ENCODE measurements around the gene HDAC11.

DNA sequence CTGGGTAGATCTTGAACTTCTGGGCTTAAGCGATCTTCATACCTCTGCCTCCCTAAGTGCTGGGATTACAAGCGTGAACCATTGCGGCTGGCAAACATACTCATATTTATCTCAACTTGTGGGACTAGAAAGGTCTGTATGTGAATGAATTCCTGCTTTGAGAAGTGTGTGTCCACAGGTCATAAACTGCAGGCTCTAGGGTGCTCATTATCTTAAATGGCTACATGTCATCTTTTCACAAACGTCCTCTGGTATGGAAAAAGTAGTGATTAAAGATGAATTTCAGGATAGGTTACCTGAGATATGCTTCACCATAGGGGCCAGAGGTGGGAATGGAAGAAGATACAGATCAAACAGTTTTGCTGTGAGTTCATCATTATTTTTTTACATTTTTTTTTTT lies 7.8 kb upstream of the HDAC11 start:
- TF ChIP-seq CTCF (IDR thresholded peaks at IDR 0.05; ENCODE audit: low read depth, low read length) (no peak), EZH2phosphoT487 (IDR thresholded peaks at IDR 0.05; ENCODE audit: low read depth) (no peak)

Data from OCI-LY3 (cell line).